Neuron (in vitro differentiated cells): ENCODE results near the gene WDR91.

Experiments used
- H2AFZ ChIP-seq: one replicate; pipeline ENCODE4 v1.6.1; 2013; ENCODE audit warnings: low read depth, mild to moderate bottlenecking, inconsistent platforms, low read length, moderate library complexity
- H3K27me3 ChIP-seq: one replicate; pipeline ENCODE4 v1.6.1; 2013; ENCODE audit warnings: low read length; ENCODE audit not compliant: insufficient read depth
- H3K36me3 ChIP-seq: one replicate; pipeline ENCODE4 v1.6.1; 2013; ENCODE audit warnings: low read length; ENCODE audit not compliant: insufficient read depth
- H3K4me1 ChIP-seq: one replicate; pipeline ENCODE4 v1.6.1; 2013; ENCODE audit warnings: low read length; ENCODE audit not compliant: insufficient read depth
- H3K4me3 ChIP-seq: 2 replicates; pipeline ENCODE4 v1.5.1; 2013; ENCODE audit warnings: mild to moderate bottlenecking, low read length, moderate library complexity
- H3K9me3 ChIP-seq: one replicate; pipeline ENCODE4 v1.6.1; 2013; ENCODE audit warnings: low read length

The WDR91 gene

GRCh38 chr7:135204341-135204749, 7.0 kb downstream of the WDR91 start:
- H3K4me3 ChIP-seq, result no peak overlapping the region
- H3K9me3 ChIP-seq, result no peaks in the 10 kb centered on the region
- H2AFZ ChIP-seq, result no peak overlapping the region
- H3K36me3 ChIP-seq, result peaks cover 22% of the 10 kb centered on the region
- no peaks in the 10 kb centered on the region for H3K4me1 ChIP-seq
- H3K27me3 ChIP-seq, result no peaks in the 10 kb centered on the region

- H3K36me3 ChIP-seq, result peaks cover 40% of the 10 kb centered on the region
- H3K9me3 ChIP-seq, result no peaks in the 10 kb centered on the region
- no peak overlapping the region for H3K4me3 ChIP-seq
- H3K4me1 ChIP-seq, result no peaks in the 10 kb centered on the region
- no peak overlapping the region for H2AFZ ChIP-seq
- H3K27me3 ChIP-seq, result no peaks in the 10 kb centered on the region
Observed at GRCh38 chr7:135201350-135201749, 10.0 kb downstream of the WDR91 start.

GRCh38 chr7:135200821-135201331, 10.4 kb downstream of the WDR91 start:
- H3K9me3 ChIP-seq, result no peaks in the 10 kb centered on the region
- peaks cover 41% of the 10 kb centered on the region for H3K36me3 ChIP-seq
- no peak overlapping the region for H3K4me3 ChIP-seq
- H3K4me1 ChIP-seq, result no peaks in the 10 kb centered on the region
- no peak overlapping the region for H2AFZ ChIP-seq
- no peaks in the 10 kb centered on the region for H3K27me3 ChIP-seq

GRCh38 chr7:135199439-135199838, 11.9 kb downstream of the WDR91 start:
- Histone ChIP-seq H3K36me3 (peaks cover 40% of the 10 kb centered on the region), H3K27me3 (no peaks in the 10 kb centered on the region), H3K4me3 (no peak overlapping the region)

GRCh38 chr7:135197906-135198655, 13.2 kb downstream of the WDR91 start:
- Histone ChIP-seq H3K36me3 (peaks cover 34% of the 10 kb centered on the region), H2AFZ (no peak overlapping the region), H3K4me3 (no peak overlapping the region)

More at GRCh38 chr7:135199439-135199838, 11.9 kb downstream of the WDR91 start:
- Histone ChIP-seq H3K9me3 (no peaks in the 10 kb centered on the region), H3K4me1 (no peaks in the 10 kb centered on the region), H2AFZ (no peak overlapping the region)

GRCh38 chr7:135197343-135197742, 14.0 kb downstream of the WDR91 start:
- Histone ChIP-seq H3K36me3 (peaks cover 34% of the 10 kb centered on the region), H3K4me1 (peaks cover 5% of the 10 kb centered on the region)

More at GRCh38 chr7:135197906-135198655, 13.2 kb downstream of the WDR91 start:
- peaks cover 5% of the 10 kb centered on the region for H3K4me1 ChIP-seq
- H3K27me3 ChIP-seq, result no peaks in the 10 kb centered on the region
- H3K9me3 ChIP-seq, result no peaks in the 10 kb centered on the region

GRCh38 chr7:135195968-135196629, 15.2 kb downstream of the WDR91 start:
- Histone ChIP-seq H3K4me1 (peaks cover 5% of the 10 kb centered on the region), H3K27me3 (no peaks in the 10 kb centered on the region), H3K9me3 (no peaks in the 10 kb centered on the region), H3K4me3 (no peak overlapping the region), H2AFZ (no peak overlapping the region), H3K36me3 (peaks cover 33% of the 10 kb centered on the region)

More at GRCh38 chr7:135197343-135197742, 14.0 kb downstream of the WDR91 start:
- Histone ChIP-seq H2AFZ (no peak overlapping the region), H3K4me3 (no peak overlapping the region), H3K27me3 (no peaks in the 10 kb centered on the region), H3K9me3 (no peaks in the 10 kb centered on the region)

- Histone ChIP-seq H3K9me3 (no peaks in the 10 kb centered on the region), H3K36me3 (peaks cover 33% of the 10 kb centered on the region), H3K4me3 (no peak overlapping the region), H3K27me3 (no peaks in the 10 kb centered on the region), H2AFZ (no peak overlapping the region), H3K4me1 (peaks cover 5% of the 10 kb centered on the region)
Observed at GRCh38 chr7:135195156-135195555, 16.2 kb downstream of the WDR91 start.

- no peak overlapping the region for H3K4me3 ChIP-seq
- H3K36me3 ChIP-seq, result peaks cover 30% of the 10 kb centered on the region
- H2AFZ ChIP-seq, result no peak overlapping the region
- no peaks in the 10 kb centered on the region for H3K9me3 ChIP-seq
- peaks cover 9% of the 10 kb centered on the region for H3K4me1 ChIP-seq
- no peaks in the 10 kb centered on the region for H3K27me3 ChIP-seq
Observed at GRCh38 chr7:135194494-135195095, 16.7 kb downstream of the WDR91 start.

GRCh38 chr7:135193615-135194081, 17.7 kb downstream of the WDR91 start:
- H3K4me3 ChIP-seq, result no peak overlapping the region
- peaks cover 24% of the 10 kb centered on the region for H3K36me3 ChIP-seq
- no peaks in the 10 kb centered on the region for H3K9me3 ChIP-seq
- no peaks in the 10 kb centered on the region for H3K27me3 ChIP-seq
- H2AFZ ChIP-seq, result no peak overlapping the region
- peaks cover 14% of the 10 kb centered on the region for H3K4me1 ChIP-seq

- Histone ChIP-seq H3K36me3 (peaks cover 26% of the 10 kb centered on the region), H3K4me3 (no peak overlapping the region), H2AFZ (no peak overlapping the region), H3K27me3 (no peaks in the 10 kb centered on the region), H3K4me1 (peaks cover 14% of the 10 kb centered on the region), H3K9me3 (no peaks in the 10 kb centered on the region)
Observed at GRCh38 chr7:135192914-135193536, 18.3 kb downstream of the WDR91 start.

- Histone ChIP-seq H3K4me1 (peaks cover 14% of the 10 kb centered on the region), H3K4me3 (no peak overlapping the region), H3K36me3 (peaks cover 25% of the 10 kb centered on the region), H2AFZ (no peak overlapping the region), H3K9me3 (no peaks in the 10 kb centered on the region), H3K27me3 (no peaks in the 10 kb centered on the region)
Observed at GRCh38 chr7:135190703-135191102, 20.6 kb downstream of the WDR91 start.
